NCI-H82 (cell line): Measurements from ENCODE around the gene CHCHD3.
"Not testable (repeated sequence)": the region's sequence is repeated elsewhere in the genome, so short reads cannot be mapped to it uniquely, and the experiment has no call there.

ENCODE experiments used
- DNase-seq: peaks from one replicate; lab custom pipeline; 2025; lab: John Stamatoyannopoulos, UW

The CHCHD3 gene

GRCh38 chr7:132904209-132904608 lies 177.7 kb downstream of the CHCHD3 start:
- DNase-seq, result no peak

DNA sequence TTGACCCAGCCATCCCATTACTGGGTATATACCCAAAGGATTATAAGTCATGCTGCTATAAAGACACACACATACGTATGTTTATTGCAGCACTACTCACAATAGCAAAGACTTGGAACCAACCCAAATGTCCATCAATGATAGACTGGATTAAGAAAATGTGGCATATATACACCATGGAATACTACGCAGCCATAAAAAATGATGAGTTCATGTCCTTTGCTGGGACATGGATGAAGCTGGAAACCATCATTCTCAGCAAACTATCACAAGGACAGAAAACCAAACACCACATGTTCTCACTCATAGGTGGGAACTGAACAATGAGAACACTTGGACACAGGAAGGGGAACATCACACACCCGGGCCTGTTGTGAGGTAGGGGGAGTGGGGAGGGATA lies 179.6 kb downstream of the CHCHD3 start:
- not testable (repeated sequence) for DNase-seq

- DNase-seq, result no peak
Observed at GRCh38 chr7:132901241-132901640, 180.6 kb downstream of the CHCHD3 start.

- no peak for DNase-seq
Observed at GRCh38 chr7:132899833-132900232, 182.1 kb downstream of the CHCHD3 start.

DNA sequence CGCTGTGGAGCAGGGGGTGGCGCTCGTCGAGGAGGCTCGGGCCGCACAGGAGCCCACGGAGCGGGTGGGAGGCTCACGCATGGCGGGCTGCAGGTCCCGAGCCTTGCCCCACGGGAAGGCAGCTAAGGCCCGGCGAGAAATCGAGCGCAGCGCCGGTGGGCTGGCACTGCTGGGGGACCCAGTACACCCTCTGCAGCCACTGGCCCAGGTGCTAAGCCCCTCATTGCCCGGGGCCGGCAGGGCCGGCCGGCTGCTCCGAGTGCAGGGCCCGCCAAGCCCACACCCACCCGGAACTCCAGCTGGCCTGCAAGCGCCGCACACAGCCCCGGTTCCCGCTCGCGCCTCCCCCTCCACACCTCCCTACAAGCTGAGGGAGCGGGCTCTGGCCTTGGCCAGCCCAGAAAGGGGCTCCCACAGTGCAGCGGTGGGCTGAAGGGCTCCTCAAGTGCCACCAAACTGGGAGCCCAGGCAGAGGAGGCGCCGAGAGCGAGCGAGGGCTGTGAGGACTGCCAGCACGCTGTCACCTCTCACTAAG lies 183.2 kb downstream of the CHCHD3 start:
- not testable (repeated sequence) for DNase-seq

DNA sequence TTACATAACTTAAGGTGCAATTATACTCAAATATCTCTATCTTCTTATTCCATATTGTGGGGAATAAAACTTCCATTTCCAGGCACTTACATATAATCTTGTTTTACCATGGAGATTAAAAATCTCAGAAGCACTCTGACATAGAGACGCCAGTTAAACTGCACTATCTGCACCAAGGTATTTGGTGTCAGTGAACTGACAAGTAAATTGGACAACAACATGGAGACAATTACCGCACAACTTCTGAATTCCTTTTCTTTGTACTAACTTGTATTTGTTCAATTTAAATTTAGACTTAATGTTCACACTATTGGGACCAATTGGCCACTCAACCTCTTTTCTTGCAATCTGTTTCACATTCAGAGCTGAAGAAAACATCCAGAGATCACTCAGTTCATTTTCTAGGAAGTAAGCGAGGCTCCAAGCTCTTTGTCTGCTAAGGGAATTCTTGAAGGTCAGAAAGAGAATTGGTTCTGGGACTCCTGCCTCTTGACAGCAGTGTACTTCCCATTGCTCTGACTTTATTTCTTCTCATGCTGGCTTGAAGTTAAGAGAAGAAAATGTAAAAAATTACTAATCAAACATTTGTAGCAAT lies 184.7 kb downstream of the CHCHD3 start:
- no peak for DNase-seq

DNA sequence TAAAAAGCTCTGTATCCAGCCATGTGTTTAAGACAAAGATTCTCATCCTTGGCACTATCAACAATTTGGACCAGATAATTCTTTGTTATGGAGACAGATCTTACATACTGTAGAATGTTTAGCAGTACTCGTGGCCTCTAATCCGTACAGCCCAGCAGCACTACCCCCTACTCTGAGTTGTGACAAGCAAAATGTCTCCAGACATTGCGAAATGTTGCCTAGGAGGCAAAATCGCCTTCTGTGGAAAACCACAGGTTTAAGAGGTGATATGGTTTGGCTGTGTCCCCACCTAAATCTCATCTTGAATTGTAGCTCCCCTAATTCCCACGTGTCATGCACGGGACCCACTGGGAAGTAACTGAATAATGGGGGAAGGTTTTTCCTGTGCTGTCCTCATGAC lies 186.7 kb downstream of the CHCHD3 start:
- DNase-seq, result no peak

DNA sequence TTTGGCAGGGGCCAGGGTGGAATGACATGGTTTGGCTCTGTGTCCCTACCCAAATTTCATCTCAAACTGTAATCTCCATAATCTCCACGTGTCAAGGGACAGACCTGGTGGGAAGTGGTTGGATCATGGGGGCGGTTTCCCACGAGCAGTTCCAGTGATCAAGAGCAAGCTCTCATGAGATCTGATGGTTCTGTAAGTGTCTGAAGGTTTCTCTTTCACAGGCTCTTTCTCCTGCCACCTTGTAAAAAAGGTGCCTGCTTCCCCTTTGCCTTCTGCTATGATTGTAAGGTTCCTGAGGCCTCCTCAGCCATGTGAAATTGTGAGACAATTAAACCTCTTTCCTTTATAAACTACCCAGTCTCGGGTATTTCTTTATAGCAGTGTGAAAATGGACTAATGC lies 188.3 kb downstream of the CHCHD3 start:
- DNase-seq, result no peak

GRCh38 chr7:132892744-132893143 lies 189.1 kb downstream of the CHCHD3 start:
- not testable (repeated sequence) for DNase-seq

GRCh38 chr7:132891554-132891953 lies 190.3 kb downstream of the CHCHD3 start:
- DNase-seq, result peak; percentile 91

- no peak for DNase-seq
Observed at GRCh38 chr7:132882714-132883428, 199.0 kb downstream of the CHCHD3 start.

- DNase-seq, result peak; percentile 30
Observed at GRCh38 chr7:132881317-132881716, 200.6 kb downstream of the CHCHD3 start.

DNA sequence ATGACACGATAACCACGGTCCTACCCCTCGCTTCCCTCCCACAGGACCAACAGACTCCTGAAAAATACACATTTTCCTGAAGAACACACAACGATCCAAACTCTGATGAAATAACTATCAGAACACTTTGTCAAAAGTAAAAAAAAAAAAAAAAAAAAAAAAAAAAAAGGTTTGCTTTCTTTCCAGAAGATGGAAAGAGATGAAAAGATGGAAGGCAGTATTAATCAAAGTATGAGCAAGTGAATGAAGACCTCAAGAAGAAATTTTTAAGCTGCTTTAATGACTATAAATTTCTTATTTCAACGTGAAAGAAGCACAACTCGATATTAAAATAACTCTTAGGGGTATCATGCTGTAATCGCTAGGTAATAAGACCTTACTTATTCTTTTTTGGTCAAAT lies 202.3 kb downstream of the CHCHD3 start:
- no peak for DNase-seq

GRCh38 chr7:132878204-132878919 lies 203.5 kb downstream of the CHCHD3 start:
- no peak for DNase-seq

- DNase-seq, result peak; percentile 26
Observed at GRCh38 chr7:132877573-132877972, 204.3 kb downstream of the CHCHD3 start.

DNA sequence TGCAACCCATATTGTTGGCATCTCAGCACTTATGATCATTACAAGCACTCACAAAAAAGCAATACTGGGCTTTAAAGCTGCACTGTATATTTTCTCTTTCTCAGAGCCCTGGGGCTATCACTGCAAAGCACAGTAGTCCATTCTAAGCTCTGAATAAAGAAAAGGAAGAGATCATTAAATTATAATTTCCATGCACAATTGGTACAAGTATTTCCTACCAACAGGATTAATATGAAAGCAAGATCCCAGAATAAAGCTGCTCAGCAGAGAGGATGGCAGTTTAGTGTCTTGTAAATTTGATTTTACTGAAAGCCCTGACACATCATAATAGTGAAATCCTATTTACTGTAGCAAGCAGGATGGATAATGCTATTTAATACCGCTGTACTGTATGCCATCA lies 205.3 kb downstream of the CHCHD3 start:
- peak; percentile 87 for DNase-seq

GRCh38 chr7:132872034-132872433 lies 209.9 kb downstream of the CHCHD3 start:
- DNase-seq, result no peak

DNA sequence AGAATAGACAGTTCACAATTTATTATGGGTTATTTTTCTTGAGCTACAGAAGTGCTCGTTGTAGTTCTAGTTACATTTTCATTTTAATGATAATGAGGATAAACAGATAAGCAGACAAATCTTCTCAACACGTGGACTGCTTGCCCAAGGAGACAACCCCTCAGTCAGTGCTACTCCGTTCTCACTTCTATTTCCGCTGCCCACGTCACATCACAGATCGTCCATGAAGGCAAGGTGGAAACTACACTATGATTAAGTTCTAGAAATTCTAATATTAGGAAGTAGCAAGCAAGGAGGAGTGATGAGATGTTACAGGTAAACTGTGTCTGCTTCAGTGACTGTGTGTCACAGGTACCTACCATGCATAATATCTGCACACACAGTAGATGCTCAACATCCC lies 210.5 kb downstream of the CHCHD3 start:
- no peak for DNase-seq

DNA sequence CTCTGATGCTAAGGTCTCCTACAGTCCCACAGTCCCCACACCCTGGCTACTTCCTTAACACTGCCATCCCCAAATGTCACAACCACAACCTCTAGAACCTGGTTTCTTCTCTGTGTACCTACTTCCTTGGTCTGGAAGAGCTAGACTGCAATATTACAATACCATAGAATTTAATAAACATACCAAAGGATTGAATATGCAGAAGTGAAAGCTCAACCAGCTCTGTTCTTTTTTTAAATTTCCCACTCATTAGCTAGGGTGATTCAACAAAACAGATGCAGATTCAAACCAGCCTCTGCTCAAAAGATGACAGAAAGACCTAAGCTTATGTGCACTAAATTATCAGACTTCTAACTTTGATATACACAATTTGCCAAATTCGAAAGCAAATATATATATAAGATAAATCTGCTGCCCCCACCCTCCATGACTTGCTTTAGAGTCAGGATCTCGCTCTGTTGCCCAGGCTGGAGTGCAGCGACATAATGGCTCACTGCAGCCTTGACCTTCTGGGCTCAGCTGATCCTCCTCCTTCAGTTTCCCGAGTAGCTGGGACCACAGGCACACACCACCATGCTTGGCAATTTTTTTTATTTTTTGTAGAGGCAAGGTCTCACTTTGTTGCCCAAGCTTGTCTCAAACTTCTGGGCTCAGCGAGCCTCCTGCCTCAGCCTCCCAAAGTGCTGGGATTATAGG lies 212.6 kb downstream of the CHCHD3 start:
- no peak for DNase-seq

DNA sequence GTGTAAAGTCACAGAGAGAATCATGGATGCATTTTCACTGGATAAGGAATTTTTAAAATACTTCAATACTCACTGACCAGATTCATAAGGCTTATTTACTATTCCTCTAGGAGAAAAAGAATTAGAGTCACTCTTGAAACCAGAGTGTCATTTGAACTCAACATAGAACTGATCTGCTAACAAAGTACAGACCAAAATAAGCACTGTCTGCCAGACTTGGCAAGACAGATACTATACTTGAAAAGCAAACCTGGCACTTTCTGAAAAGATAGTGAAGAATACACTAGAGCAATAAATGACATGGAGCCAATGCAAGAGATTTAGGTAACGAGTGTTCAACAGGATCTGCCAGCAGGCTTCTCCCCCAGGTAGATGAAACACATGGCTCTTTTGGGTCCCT lies 215.3 kb downstream of the CHCHD3 start:
- no peak for DNase-seq

- DNase-seq, result no peak
Observed at GRCh38 chr7:132866144-132866531, 215.8 kb downstream of the CHCHD3 start.

- DNase-seq, result no peak
Observed at GRCh38 chr7:132865366-132866143, 216.3 kb downstream of the CHCHD3 start.
